A549 (cell line): ENCODE measurements around the gene CLEC1B.

Source experiments
- BHLHE40 ChIP-seq: IDR thresholded peaks from 2 replicates; pipeline ENCODE4 v1.6.1; 2012; ENCODE audit warnings: low read depth, low read length, inconsistent platforms
- CBX8 ChIP-seq: fragments of 200-600 bp; sonication (generic); IDR thresholded peaks from 2 replicates; pipeline ENCODE4 v1.6.1; 2016
- POLR2A ChIP-seq: IDR thresholded peaks from 2 replicates; pipeline ENCODE4 v1.6.1; 2012; ENCODE audit warnings: mild to moderate bottlenecking, low read length

- no peak for TF ChIP-seq POLR2A
- TF ChIP-seq CBX8, result no peak
- no peak for TF ChIP-seq BHLHE40
These were observed 28.4 kb upstream of the CLEC1B start for GRCh38 chr12:10027311-10027710.
